SU-DHL-6 (cell line): ENCODE data around the gene ZBTB16.

Experiments used
- H2AFZ ChIP-seq: fragments of 200-600 bp; sonication (generic); 2 replicates; pipeline ENCODE4 v1.6.1; 2014; ENCODE audit warnings: low read depth, mild to moderate bottlenecking, moderate library complexity, mixed read lengths, antibody characterized with exemption, low read length; ENCODE audit not compliant: severe bottlenecking
- H3F3A ChIP-seq: fragments of 200-600 bp; shearing (Covaris generic); 2 replicates; pipeline ENCODE4 v1.6.0; 2016; ENCODE audit warnings: antibody characterized with exemption, mild to moderate bottlenecking; ENCODE audit not compliant: insufficient read depth
- H3K27ac ChIP-seq: fragments of 200-600 bp; sonication (generic); 2 replicates; pipeline ENCODE4 v1.5.1; 2016; ENCODE audit warnings: low read depth, mild to moderate bottlenecking, low read length, moderate library complexity, mixed read lengths
- H3K27me3 ChIP-seq: fragments of 200-600 bp; sonication (generic), shearing (Covaris generic); 2 replicates; pipeline ENCODE4 v1.6.0; 2014; ENCODE audit warnings: mild to moderate bottlenecking, low read length
- H3K36me3 ChIP-seq: fragments of 200-600 bp; sonication (generic); 2 replicates; pipeline ENCODE4 v1.6.1; 2014; ENCODE audit warnings: mild to moderate bottlenecking, low read length, mixed read lengths
- H3K4me2 ChIP-seq: fragments of 300-600, 200-600 bp; shearing (Covaris generic), sonication (generic); 2 replicates; pipeline ENCODE4 v1.6.0; 2014; ENCODE audit warnings: low read length, low read depth, mild to moderate bottlenecking; ENCODE audit not compliant: poor library complexity, severe bottlenecking
- H3K4me3 ChIP-seq: fragments of 200-600 bp; sonication (generic); 2 replicates; pipeline ENCODE4 v1.5.1; 2014; ENCODE audit warnings: antibody characterized with exemption, low read length, mild to moderate bottlenecking, mixed read lengths; ENCODE audit not compliant: insufficient read depth, poor library complexity, severe bottlenecking
- H3K79me2 ChIP-seq: fragments of 200-600 bp; sonication (generic); 2 replicates; pipeline ENCODE4 v1.6.1; 2014; ENCODE audit warnings: mild to moderate bottlenecking, low read length, moderate library complexity; ENCODE audit not compliant: insufficient read depth
- H3K9ac ChIP-seq: fragments of 200-600 bp; sonication (generic); 2 replicates; pipeline ENCODE4 v1.7.0; 2014; ENCODE audit warnings: mild to moderate bottlenecking, low read length
- H3K9me2 ChIP-seq: fragments of 200-600 bp; sonication (generic); replicated peaks from 2 replicates; pipeline ENCODE4 v1.6.1; 2014; ENCODE audit warnings: low read length; ENCODE audit not compliant: insufficient read depth
- H3K9me3 ChIP-seq: fragments of 200-600 bp; sonication (generic); 2 replicates; pipeline ENCODE4 v1.6.1; 2014; ENCODE audit warnings: low read length, mixed read lengths; ENCODE audit not compliant: insufficient read depth
- H4K20me1 ChIP-seq: fragments of 200-600 bp; sonication (generic); 2 replicates; pipeline ENCODE4 v1.6.1; 2014; ENCODE audit warnings: low read depth, mild to moderate bottlenecking, antibody characterized with exemption, low read length, moderate library complexity, mixed read lengths
- CTCF ChIP-seq: fragments of 200-600 bp; sonication (generic); IDR thresholded peaks from one replicate; pipeline ENCODE4 v1.5.1; 2017; ENCODE audit warnings: antibody characterized with exemption, mild to moderate bottlenecking, low read length, moderate library complexity; ENCODE audit not compliant: insufficient read depth, poor library complexity, severe bottlenecking
- EZH2phosphoT487 ChIP-seq: fragments of 200-600 bp; sonication (generic), shearing (Covaris generic); conservative IDR thresholded peaks from 2 replicates; pipeline ENCODE4 v1.6.1; 2018; ENCODE audit warnings: mild to moderate bottlenecking, antibody characterized with exemption, low read length, moderate library complexity, mixed read lengths

Gene ZBTB16

GRCh38 chr11:114175706-114176105 is 116.2 kb downstream of the ZBTB16 start:
- Histone ChIP-seq H3K27ac (no peak overlapping the region), H4K20me1 (no peaks in the 10 kb centered on the region), H3K9ac (no peak overlapping the region), H3F3A (no peaks in the 10 kb centered on the region), H3K27me3 (no peaks in the 10 kb centered on the region), H2AFZ (no peak overlapping the region), H3K79me2 (no peaks in the 10 kb centered on the region), H3K9me3 (no peaks in the 10 kb centered on the region), H3K36me3 (no peaks in the 10 kb centered on the region), H3K4me2 (no peak overlapping the region), H3K9me2 (no peaks in the 10 kb centered on the region), H3K4me3 (no peak overlapping the region)
- TF ChIP-seq EZH2phosphoT487 = no peak
- TF ChIP-seq CTCF = no peak

- Histone ChIP-seq H3K79me2 (no peaks in the 10 kb centered on the region), H3K9me3 (no peaks in the 10 kb centered on the region), H3K4me2 (no peak overlapping the region), H3K36me3 (no peaks in the 10 kb centered on the region), H3K4me3 (no peak overlapping the region), H3F3A (no peaks in the 10 kb centered on the region), H3K27ac (no peak overlapping the region), H3K9me2 (no peaks in the 10 kb centered on the region), H4K20me1 (no peaks in the 10 kb centered on the region), H3K27me3 (no peaks in the 10 kb centered on the region), H3K9ac (no peak overlapping the region), H2AFZ (no peak overlapping the region)
- no peak for TF ChIP-seq CTCF
Observed at GRCh38 chr11:114176321-114176720, 116.8 kb downstream of the ZBTB16 start.

- Histone ChIP-seq H4K20me1 (no peaks in the 10 kb centered on the region), H3K4me3 (no peak overlapping the region), H3K27me3 (no peaks in the 10 kb centered on the region), H3K27ac (no peak overlapping the region), H3K9ac (no peak overlapping the region), H3K36me3 (no peaks in the 10 kb centered on the region), H2AFZ (no peak overlapping the region), H3F3A (no peaks in the 10 kb centered on the region), H3K9me2 (no peaks in the 10 kb centered on the region), H3K4me2 (no peak overlapping the region), H3K79me2 (no peaks in the 10 kb centered on the region), H3K9me3 (no peaks in the 10 kb centered on the region)
- TF ChIP-seq EZH2phosphoT487 = no peak
- TF ChIP-seq CTCF = no peak
Observed at GRCh38 chr11:114178656-114179055, 119.1 kb downstream of the ZBTB16 start.
